Activated CD4-positive, alpha-beta T cell treated with anti-CD3 and anti-CD28 coated beads for 48 hours (primary cell): ENCODE data around the gene KIF18B.
A peak's percentile ranks its signal among the peaks of the same experiment; 100 is the strongest.

Experiments
- DNase-seq: peaks from one replicate; pipeline ENCODE4 v3.0.0-alpha.2; 2020

Gene KIF18B

DNA sequence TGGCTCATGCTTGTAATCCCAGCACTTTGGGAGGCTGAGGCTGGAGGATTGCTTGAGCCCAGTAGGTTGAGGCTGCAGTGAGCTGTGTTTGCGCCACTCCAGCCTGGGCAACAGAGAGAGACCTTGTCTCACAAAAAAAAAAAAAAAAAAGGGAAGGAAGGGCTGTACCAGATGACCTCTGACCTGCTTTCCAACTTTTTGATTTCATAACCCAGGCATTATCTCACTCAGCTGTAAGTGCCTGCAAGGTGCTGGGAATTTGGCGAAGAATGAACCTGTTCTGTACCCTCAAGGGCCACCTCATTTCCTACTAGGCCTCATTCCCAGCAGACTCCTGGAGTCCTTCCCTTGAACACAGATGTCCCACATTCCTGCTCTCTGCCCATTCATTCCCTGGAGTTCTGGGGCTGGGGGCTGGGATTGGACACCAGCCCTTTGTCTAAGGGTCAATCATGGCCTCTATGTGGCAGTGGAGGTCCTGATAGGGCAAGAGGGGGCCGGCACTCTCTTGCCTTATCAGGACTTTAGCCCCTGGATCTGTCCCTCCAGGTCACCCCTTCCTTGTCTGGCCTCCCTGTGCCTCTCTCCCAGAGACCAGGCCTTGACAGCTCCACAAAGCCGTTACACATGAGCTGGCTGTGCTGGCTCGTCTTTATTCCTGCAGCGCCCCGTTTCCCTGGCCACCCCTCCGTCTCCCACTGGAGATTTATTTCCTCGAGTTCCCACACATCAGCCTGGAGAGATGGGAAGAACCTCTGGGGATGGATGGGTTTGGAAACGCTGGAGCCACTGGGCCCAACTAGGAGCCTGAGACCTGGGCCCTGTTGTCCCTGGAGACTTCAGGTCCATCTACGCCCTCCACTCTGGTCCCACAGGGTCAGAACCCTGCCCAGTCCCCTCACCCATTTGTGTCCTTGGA, 31.5 kb downstream of the KIF18B start:
- no peak for DNase-seq

DNA sequence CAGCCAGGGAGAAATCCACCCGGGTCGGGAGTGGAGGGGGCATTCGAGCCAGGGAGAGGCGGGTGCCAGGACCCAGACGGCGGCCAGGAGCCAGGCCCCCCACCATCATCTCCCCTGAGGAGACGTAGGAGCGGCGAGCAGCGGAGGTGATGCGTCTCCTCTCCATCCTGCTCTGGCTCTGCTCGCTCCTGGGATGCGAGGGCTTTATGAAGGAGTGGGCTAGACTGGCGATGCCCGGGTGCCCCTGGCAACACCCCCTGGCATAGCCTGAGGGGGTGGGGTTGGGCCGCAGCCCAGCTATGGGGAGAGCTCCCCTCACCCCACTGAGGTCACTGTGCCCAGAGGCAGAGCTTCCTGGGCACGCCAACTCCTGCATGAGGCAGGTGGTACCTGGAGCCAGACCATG, 32.2 kb downstream of the KIF18B start, which contains the start of gene GFAP:
TSS of gene GFAP (minus strand) at position 180 of the 406 bp plus-strand sequence. CDS start at position 166, 14 bp downstream.
- no peak for DNase-seq

DNA sequence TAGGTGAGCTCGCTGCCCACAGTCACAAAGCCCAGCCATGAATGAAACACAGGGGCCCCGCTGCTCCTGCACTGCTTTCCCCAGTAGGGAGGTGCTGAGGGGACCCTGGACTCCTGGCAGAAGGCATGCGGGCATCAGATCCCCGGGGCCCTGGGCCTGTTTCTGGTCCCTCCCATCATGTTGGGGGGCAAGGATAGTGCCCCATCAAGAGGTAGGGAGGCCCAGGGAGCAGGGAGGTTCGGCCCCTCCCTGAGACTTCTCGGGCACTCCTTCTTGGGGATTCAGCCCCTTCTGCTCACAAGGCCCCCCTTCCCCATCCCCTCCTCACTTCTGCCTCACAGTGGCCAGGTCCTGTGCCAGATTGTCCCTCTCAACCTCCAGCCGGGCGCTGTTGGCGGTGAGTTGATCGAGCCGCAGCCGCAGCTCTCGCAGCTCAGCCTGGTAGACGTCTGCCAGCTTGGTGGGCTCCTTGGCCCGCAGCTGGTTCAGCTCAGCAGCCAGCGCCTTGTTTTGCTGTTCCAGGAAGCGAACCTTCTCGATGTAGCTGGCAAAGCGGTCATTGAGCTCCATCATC, 32.8 kb downstream of the KIF18B start:
- no peak for DNase-seq

DNA sequence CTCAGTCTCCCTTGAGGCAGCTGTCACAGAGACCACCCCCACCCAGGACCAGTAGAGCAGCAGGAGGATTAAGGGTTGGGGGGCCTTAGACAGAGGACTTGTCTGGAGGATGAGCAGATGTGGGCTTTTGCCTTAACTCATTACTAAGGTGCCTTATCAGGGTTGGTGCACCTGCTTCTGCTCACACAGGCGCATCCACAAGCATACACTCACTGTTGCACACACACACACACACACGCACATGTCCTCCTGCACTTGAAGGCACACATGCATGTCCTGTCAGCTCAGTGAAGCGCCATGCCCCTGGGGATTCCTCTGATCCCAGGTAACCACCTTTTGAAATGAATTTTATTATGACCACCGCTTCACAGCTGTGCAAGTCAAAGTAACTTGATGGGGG, 33.4 kb downstream of the KIF18B start:
- DNase-seq = no peak

DNA sequence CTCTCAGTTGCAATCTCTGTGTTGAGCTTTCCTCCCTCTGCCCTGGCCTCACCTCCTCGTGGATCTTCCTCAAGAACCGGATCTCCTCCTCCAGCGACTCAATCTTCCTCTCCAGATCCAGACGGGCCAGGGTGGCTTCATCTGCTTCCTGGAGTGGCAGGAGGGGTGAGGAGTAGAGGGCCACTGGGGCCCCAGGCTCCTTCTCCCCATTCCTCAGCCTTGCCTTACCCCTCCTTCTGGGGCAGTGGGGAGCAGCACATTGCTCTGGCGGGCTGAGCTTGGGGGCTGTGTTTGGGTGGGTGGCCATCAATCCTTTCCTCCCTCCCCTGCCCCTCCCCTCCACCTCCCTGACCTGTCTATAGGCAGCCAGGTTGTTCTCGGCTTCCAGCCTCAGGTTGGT, 33.9 kb downstream of the KIF18B start:
- no peak for DNase-seq

DNA sequence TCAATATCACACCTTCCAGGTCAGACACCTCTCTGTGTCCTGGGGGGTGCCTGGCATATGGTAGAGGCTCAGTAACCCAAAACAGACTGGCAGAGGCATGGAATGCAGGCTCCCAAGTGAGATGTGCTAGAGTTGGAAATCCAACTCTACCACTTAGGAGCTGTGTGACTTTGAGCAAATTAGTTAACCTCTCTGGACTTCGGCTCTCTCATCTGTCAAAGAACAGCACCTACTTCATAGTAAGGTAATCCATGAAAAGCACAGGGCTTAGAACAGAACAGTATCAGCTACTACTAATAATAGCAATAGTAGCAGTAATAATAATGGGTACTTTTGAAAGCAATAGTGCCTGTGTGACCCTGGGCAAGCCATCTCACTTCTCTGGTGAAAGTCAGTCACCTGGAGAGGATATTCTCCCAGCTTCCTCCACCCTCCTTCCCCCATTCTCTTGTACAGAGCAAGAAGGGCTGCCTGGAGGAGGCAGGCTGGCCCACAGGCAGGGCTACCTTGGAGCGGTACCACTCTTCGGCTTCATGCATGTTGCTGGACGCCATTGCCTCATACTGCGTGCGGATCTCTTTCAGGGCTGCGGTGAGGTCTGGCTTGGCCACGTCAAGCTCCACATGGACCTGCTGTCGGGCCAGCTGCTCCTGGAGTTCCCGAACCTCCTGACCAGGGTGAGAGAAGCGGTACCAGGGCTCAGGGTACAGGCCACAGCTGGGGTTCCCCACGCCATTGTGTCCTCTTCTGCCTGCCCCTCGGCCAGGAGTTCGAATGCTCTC, 34.6 kb downstream of the KIF18B start:
- no peak for DNase-seq

DNA sequence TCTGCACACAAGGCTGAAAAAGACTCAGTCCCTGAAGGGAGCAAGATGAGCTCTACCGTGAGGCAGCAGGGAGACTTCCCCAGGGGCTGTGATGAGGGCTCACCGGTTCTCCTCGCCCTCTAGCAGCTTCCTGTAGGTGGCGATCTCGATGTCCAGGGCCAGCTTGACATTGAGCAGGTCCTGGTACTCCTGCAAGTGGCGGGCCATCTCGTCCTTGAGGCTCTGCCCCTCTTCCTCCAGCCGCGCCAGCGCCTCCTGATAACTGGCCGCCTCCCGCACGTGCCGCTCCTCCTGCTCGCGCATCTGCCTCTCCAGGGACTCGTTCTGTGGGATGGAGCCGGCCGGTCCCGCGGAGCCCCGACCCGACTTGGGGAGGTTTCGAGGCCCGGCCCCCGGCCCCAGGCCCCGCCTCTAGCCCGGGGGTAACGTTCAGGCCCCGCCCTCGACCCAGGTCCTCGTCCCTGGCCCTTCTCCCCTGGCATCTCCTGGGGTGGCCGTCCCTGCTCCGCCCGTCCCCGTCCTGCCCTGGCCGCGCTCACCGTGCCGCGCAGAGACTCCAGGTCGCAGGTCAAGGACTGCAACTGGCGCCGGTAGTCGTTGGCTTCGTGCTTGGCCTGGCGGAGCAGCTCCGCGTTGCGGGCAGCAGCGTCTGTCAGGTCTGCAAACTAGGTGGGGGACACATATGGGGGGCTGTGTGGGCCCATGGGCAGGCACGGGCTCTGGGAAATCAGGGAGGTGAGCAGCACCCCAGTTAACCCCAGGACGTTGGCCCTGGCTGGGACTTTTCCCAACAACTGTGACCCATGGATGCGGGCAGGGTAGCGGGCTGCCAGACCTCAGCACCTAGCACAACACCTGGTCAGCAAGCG, 36.2 kb downstream of the KIF18B start:
- peak; percentile 67 for DNase-seq

DNA sequence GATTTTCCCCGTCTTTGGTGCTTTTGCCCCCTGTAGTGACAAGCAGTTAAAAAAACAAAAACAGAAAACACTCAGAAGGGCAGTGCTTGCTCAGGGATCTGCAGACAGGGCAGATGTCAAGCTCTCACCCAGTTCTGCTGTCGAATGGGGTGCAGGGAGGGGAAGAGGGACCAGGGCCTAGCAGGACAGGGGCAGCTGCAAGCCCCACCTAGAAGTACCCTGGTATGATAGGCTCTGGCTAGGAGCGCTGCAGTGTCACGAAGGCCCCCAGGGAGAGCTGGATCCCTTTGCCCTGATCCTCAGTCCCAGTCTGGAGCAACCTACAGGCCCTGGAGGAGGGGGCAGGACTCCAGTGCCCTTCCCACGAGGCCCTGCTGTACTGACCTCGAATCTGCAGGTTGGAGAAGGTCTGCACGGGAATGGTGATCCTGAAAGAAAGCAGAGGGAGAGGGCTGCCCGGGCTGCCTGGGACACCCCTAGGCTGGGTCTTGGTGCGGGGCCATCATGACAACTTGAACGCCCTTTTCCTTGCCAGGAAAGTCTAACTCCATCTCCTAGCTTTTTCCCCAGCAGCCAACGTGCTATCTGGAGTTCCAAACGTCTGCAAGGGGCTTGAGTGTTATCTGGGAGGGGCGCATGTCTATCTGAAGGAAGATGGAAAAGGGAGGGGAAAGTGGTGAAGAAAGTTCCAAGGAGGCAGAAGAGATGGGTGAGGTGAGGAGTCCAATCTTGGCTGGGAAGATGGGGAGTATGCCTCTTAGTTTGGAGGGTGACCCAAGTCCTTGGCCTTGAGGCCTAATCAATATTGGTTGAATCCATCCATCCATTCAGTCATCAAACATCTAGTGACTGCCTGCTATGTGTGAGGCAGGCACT, 37.1 kb downstream of the KIF18B start:
- no peak for DNase-seq

DNA sequence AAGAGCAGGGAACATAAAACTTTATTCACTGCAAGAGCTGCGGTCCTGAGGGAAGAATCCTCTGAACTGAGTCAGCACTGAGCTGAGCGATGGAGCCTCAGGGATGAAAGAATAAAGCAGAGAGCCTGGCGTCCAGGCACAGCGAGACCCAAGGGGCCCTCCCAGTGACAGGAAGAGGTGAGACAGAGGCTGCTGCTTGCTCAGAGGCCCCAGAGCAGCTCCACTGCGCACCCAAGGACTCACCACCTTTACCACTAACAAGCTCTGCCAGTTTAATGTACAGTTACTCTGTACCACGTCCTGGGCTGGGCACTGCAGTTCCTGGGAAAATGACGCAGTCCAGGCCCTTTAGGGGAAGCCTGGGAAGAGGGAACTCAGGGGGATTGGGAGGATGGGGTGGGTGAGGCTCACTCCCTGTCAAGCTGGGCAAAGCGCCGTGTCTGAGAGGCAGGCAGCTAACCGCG, 37.9 kb downstream of the KIF18B start:
- no peak for DNase-seq

DNA sequence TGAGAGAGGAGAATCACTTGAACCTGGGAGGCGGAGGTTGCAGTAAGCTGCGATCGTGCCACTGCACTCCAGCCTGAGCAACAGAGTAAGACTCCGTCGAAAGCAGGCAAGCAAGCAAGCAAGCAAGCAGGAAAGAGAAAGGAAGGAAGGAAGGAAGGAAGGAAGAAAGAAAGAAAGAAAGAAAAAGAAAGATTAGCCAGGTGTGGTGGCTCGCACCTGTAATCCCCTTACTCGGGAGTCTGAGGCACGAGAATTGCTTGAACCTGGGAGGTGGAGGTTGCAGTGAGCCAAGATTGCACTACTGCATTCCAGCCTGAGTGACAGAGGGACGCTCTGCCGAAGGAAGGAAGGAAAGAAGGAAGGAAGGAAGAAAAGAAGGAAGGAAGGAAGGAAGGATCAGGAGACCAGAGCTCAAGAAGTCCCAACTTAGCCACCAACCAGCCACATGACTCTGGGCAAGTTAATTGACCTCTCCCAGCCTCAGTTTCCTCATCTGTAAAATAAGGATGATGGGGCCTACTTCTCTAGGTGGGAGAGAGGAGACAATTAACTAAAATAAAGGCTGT, 38.7 kb downstream of the KIF18B start:
- DNase-seq = no peak

DNA sequence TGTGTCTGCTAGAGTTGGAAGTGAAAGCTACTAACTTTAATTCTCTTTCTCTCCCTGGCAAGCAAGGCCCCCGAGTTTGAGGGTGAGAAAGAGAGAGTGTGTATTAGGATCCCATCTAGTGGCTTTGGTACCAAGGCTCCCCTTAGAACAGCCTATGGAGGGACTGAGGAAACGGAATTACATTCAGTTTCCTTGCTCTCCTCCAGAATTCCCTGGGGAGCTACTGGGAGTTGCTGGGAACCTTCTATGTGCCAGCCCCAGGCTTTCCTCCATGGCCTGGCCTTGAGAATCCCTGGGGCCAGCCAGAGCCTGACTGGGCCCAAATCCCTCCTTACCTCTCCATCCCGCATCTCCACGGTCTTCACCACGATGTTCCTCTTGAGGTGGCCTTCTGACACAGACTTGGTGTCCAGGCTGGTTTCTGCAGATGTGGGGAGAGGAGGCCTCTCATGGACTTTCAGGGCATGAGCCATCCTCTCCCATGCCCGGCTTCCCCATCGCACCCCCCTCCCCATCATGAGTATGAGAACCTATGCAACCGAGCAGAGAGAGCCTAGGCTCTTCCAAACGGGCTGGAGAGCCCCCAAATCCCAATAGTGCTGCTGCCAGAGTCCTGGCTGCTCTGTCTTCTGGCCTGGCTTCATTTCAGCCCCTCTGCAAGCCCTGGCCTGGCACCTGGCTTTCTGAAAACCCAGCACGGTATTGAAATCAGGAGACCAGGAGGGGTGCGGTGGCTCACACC, 39.7 kb downstream of the KIF18B start:
- DNase-seq = no peak

DNA sequence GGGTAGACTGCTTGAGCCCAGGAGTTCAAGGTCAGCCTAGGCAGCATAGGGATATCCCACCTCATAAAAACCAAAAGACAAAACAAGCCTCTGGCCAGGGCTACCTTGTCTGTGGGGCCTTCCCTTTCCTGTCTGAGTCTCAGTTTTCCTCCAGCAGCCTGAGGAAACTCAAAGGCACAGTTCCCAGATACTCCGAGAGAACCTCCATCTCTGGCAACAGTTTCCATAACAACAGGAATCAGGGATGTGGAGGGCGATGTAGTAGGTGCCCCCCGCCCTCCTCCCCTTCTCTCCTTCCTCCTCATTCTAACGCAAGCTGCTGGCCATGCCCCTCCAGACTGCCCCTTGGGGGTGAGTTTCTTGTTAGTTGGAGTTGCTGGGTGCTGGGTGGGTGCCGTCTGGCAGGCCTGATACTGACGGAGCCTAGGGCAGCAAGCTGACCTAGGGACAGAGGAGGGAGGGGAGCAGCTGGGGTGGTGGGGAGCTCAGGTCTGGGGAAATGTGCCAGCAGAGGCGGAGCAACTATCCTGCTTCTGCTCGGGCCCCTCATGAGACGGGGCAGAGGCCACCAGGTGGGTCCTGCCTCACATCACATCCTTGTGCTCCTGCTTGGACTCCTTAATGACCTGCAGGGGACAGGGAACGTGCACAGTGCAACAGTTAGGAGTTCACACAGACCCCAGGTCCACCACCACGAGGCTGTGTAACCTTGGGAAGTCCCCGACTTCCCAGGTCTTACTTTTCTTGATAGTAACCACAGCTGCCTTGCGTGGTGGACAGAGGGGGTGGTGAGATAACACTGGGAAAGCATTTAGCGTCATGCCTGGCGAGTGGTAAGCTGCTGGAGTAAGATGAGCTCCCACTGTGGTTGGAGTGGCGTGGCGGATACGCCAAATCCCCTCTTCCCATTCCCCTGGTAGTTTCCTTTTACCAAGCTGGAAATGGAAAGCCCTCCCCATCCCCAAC, 40.5 kb downstream of the KIF18B start:
- DNase-seq = no peak

DNA sequence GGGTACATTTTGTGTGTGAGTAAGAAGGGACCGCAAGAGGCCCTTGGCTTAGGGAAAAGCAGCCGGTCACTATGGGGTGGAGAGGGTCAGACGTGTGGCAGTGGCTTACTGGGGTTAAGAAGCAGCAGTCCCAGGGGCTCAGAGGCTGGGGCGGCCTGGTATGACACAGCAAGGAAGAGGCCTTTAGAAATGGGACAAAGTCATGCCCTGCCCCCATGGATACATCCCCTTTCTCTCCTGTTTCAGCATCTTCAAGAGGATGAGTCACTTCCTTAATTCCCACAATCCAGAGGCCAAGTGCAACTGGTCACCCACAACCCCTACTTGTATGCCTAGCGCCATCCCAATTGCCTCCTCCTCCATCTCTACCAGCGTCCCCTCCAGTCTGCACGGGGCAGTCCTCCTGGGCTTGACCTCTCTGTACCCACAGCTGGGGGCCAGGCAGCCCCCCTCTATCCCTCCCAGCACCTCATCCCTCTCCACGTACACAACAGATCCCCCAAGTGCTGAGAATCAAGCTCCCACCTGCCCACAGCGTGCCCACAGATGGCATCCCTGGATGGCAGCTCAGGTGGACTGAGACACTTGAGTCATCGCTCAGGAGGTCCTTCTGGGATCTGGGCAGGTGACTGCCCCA, 41.4 kb downstream of the KIF18B start:
- no peak for DNase-seq

DNA sequence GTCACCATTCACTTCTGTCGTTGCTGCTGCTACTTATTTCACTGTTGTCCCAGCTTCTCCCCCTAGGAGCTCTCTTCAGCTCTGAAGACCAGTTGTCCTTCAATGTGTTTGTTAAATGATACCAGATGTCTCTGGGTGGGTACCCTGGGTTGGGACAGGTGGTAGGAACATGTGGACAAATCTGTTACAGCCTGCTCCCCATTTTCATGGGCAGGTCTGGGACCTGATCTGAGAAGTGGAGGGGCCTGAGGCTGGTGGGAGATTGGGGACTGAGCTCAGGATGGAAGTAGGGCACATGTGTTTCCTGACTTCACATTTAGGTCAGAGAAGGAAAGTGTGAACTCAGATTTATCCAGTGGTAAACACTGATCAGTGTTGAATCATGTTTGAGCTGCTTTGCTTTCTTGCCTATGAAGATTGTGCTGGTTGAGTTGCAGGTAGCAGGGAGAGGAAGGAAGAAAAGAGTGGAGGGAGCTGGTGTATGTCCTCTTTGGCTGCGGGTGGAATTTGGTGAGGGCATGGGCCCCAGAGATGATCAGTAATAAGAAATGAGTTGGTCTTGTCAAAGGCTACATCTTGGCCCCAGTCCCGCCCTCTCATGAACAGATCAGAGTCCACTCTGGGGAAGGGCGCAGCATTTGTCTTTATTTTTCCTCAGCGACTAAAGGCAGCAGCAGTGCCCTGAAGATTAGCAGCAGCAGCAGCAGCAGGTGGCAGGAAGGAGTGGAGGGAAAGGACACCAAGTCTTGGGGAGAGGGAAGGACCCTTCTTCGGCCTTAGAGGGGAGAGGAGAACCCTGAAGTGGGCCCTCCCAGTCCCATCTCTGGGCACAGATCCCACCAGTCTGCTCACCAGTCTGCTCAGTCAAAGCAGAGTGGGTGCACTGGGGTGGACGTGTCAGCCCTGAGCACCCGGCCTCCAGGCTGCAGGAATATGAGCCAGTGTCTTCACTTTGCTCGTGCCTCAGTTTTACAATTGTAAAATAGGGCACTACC, 42.3 kb downstream of the KIF18B start:
- no peak for DNase-seq

DNA sequence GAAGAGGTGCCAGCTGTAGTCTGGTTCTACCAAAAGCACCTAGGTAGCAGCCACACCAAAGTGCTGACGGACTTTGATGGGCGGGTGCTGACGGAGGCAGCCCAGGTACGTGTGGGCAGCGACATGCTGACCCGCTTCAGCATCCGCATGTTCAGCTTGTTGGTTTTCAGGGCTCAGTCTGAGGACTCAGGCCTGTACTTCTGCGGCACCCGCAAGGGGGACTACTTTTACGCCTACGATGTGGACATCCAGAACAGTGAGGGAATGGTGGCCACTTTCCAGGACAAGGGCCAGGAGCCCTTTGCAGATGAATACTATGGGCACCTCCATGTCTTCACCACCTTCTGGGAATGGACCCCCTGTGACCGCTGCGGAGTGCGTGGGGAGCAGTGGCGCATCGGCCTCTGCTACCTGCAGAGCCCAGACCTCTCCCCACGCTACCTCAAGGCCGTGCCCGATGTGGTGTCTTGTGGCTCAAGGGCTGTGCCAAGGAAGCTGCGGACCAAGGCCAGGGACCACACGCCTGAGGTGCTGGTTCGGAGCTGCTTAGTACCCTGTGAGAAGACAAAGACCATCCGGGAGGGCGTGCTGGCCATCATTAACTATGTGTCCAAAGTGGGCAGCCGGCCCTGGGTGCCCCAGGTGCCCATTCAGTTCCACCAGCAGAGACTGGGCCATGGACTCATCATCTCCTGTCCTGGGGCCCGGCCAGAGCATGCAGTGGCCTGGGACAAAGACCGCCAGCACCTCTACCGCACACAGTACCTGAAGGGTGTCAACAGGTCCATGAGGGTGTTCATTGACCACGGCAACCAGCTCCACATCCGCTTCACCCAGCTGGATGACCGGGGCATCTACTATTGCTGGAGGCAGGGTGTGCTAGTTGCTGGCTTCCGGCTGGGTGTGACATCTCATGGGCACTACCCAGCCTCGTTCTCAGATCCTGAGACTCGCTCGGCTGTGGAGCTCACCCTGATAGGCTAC, 43.3 kb downstream of the KIF18B start:
- no peak for DNase-seq
